Activated CD4-positive, alpha-beta T cell treated with anti-CD3 and anti-CD28 coated beads, Interleukin-2, amount 10 ng/mL, durations not matched to agents 7 days and 5 days (primary cell): ENCODE measurements around the gene VWA5B1. TPM values are rescaled to one million over a fixed set of nuclear protein-coding genes. Genes with fewer than 3 reads are reported as not detected.

Experiments used
- CTCF ChIA-PET: fragments of 350-600 bp; sonication (Branson Sonifier 250); formaldehyde crosslinking; loops from one replicate; lab custom pipeline; 2021; ENCODE audit warnings: antibody characterized with exemption; lab: Charles Lee
- POLR2A ChIA-PET: fragments of 350-600 bp; sonication (Branson Sonifier 250); formaldehyde crosslinking; loops from one replicate; lab custom pipeline; 2021; ENCODE audit warnings: antibody characterized with exemption; lab: Charles Lee
- DNase-seq: peaks from one replicate; pipeline ENCODE4 v3.0.0-alpha.2; 2020
- H3K27ac Mint-ChIP-seq: one replicate; pipeline ENCODE4 v1.8.0; 2021; ENCODE audit warnings: mild to moderate bottlenecking, moderate library complexity, mixed read lengths
- H3K27me3 Mint-ChIP-seq: one replicate; pipeline ENCODE4 v1.8.0; 2021; ENCODE audit warnings: mixed read lengths
- H3K36me3 Mint-ChIP-seq: one replicate; pipeline ENCODE4 v1.8.0; 2021; ENCODE audit warnings: low read depth, mixed read lengths
- H3K4me1 Mint-ChIP-seq: one replicate; pipeline ENCODE4 v1.8.0; 2021; ENCODE audit warnings: mixed read lengths
- H3K4me3 Mint-ChIP-seq: one replicate; pipeline ENCODE4 v1.8.0; 2021; ENCODE audit warnings: mild to moderate bottlenecking, moderate library complexity, mixed read lengths
- H3K9me3 Mint-ChIP-seq: one replicate; pipeline ENCODE4 v1.8.0; 2021; ENCODE audit warnings: mixed read lengths
- total RNA-seq, 2 experiments: library from RNA; stranded (reverse); gene quantifications; one replicate each; pipeline ENCODE4 v1.2.3, GENCODE V29; 2021

The VWA5B1 gene
- total RNA-seq, 2 experiments from 2014 or later, result 0.15 TPM; not detected in 1

- no peak for DNase-seq
- no peaks in the 10 kb centered on the region for H3K9me3 Mint-ChIP-seq
Measured at GRCh38 chr1:20371411-20371810, 80.7 kb downstream of the VWA5B1 start.

GRCh38 chr1:20371883-20372282 lies 81.2 kb downstream of the VWA5B1 start:
- CTCF ChIA-PET, result interaction anchor here (0.5 to 1.6 kb wide), 2 partner anchors 10 to 1427 kb away, joined by 4 to 5 read pairs; no protein-coding TSS in a partner anchor
- H3K4me3 Mint-ChIP-seq, result no peak overlapping the region
- no peak for DNase-seq

More at GRCh38 chr1:20371411-20371810, 80.7 kb downstream of the VWA5B1 start:
- peaks cover 2% of the 10 kb centered on the region for H3K36me3 Mint-ChIP-seq
- POLR2A ChIA-PET, result no interaction called here
- CTCF ChIA-PET, result interaction anchor here (0.5 kb wide), 1 partner anchor 1428 kb away, joined by 5 read pairs; no protein-coding TSS in a partner anchor
- no peak overlapping the region for H3K27ac Mint-ChIP-seq
- H3K4me1 Mint-ChIP-seq, result peaks cover 3% of the 10 kb centered on the region
- peaks cover 37% of the 10 kb centered on the region for H3K27me3 Mint-ChIP-seq
- no peak overlapping the region for H3K4me3 Mint-ChIP-seq

GRCh38 chr1:20372676-20373075 lies 82.0 kb downstream of the VWA5B1 start:
- no peaks in the 10 kb centered on the region for H3K9me3 Mint-ChIP-seq
- no peak overlapping the region for H3K4me3 Mint-ChIP-seq
- CTCF ChIA-PET, result interaction anchor here (1.6 kb wide), 1 partner anchor 11 kb away, joined by 4 read pairs; no protein-coding TSS in a partner anchor
- H3K36me3 Mint-ChIP-seq, result peaks cover under 1% of the 10 kb centered on the region
- H3K4me1 Mint-ChIP-seq, result no peaks in the 10 kb centered on the region
- POLR2A ChIA-PET, result no interaction called here
- DNase-seq, result no peak
- no peak overlapping the region for H3K27ac Mint-ChIP-seq
- H3K27me3 Mint-ChIP-seq, result peaks cover 30% of the 10 kb centered on the region

More at GRCh38 chr1:20371883-20372282, 81.2 kb downstream of the VWA5B1 start:
- H3K4me1 Mint-ChIP-seq, result peaks cover 3% of the 10 kb centered on the region
- H3K36me3 Mint-ChIP-seq, result peaks cover 2% of the 10 kb centered on the region
- no peaks in the 10 kb centered on the region for H3K9me3 Mint-ChIP-seq
- H3K27me3 Mint-ChIP-seq, result peaks cover 35% of the 10 kb centered on the region
- POLR2A ChIA-PET, result no interaction called here
- no peak overlapping the region for H3K27ac Mint-ChIP-seq

- POLR2A ChIA-PET, result no interaction called here
- no peaks in the 10 kb centered on the region for H3K4me1 Mint-ChIP-seq
- no peak overlapping the region for H3K4me3 Mint-ChIP-seq
- CTCF ChIA-PET, result interaction anchor here (1.6 kb wide), 1 partner anchor 11 kb away, joined by 4 read pairs; no protein-coding TSS in a partner anchor
- H3K36me3 Mint-ChIP-seq, result no peaks in the 10 kb centered on the region
- H3K9me3 Mint-ChIP-seq, result no peaks in the 10 kb centered on the region
- H3K27ac Mint-ChIP-seq, result no peak overlapping the region
- DNase-seq, result no peak
- peaks cover 24% of the 10 kb centered on the region for H3K27me3 Mint-ChIP-seq
Measured at GRCh38 chr1:20373286-20373685, 82.6 kb downstream of the VWA5B1 start.

- no peaks in the 10 kb centered on the region for H3K9me3 Mint-ChIP-seq
- no peaks in the 10 kb centered on the region for H3K36me3 Mint-ChIP-seq
- no peak overlapping the region for H3K4me3 Mint-ChIP-seq
- H3K27ac Mint-ChIP-seq, result no peak overlapping the region
- peaks cover 22% of the 10 kb centered on the region for H3K27me3 Mint-ChIP-seq
- no peaks in the 10 kb centered on the region for H3K4me1 Mint-ChIP-seq
- no peak for DNase-seq
- CTCF ChIA-PET, result no interaction called here
- POLR2A ChIA-PET, result no interaction called here
Measured at GRCh38 chr1:20373764-20374163, 83.1 kb downstream of the VWA5B1 start.

- CTCF ChIA-PET, result interaction anchor here (1.3 kb wide), 1 partner anchor 11 kb away, joined by 3 read pairs; no protein-coding TSS in a partner anchor
- Mint-ChIP-seq H3K4me1 (no peaks in the 10 kb centered on the region), H3K9me3 (no peaks in the 10 kb centered on the region), H3K4me3 (no peak overlapping the region), H3K36me3 (no peaks in the 10 kb centered on the region), H3K27ac (no peak overlapping the region), H3K27me3 (peaks cover 23% of the 10 kb centered on the region)
- DNase-seq, result no peak
- POLR2A ChIA-PET, result no interaction called here
Measured at GRCh38 chr1:20375563-20375962, 84.9 kb downstream of the VWA5B1 start.

GRCh38 chr1:20376171-20376570 lies 85.5 kb downstream of the VWA5B1 start:
- Mint-ChIP-seq H3K9me3 (no peaks in the 10 kb centered on the region), H3K27me3 (peaks cover 24% of the 10 kb centered on the region), H3K4me1 (no peaks in the 10 kb centered on the region), H3K27ac (no peak overlapping the region), H3K4me3 (no peak overlapping the region), H3K36me3 (no peaks in the 10 kb centered on the region)
- ChIA-PET CTCF (interaction anchor here (1.3 kb wide), 1 partner anchor 11 kb away, joined by 3 read pairs; no protein-coding TSS in a partner anchor), POLR2A (no interaction called here)
- DNase-seq, result no peak

GRCh38 chr1:20376880-20377494 lies 86.3 kb downstream of the VWA5B1 start:
- Mint-ChIP-seq H3K9me3 (no peaks in the 10 kb centered on the region), H3K27me3 (peaks cover 18% of the 10 kb centered on the region), H3K27ac (no peak overlapping the region), H3K4me3 (no peak overlapping the region), H3K4me1 (no peaks in the 10 kb centered on the region), H3K36me3 (no peaks in the 10 kb centered on the region)
- CTCF ChIA-PET, result interaction anchor here (1.4 kb wide), 1 partner anchor 15 kb away, joined by 3 read pairs; no protein-coding TSS in a partner anchor
- POLR2A ChIA-PET, result no interaction called here
- peak; percentile 45 for DNase-seq

- Mint-ChIP-seq H3K4me3 (no peak overlapping the region), H3K36me3 (no peaks in the 10 kb centered on the region), H3K9me3 (no peaks in the 10 kb centered on the region), H3K27me3 (peaks cover 15% of the 10 kb centered on the region), H3K4me1 (no peaks in the 10 kb centered on the region), H3K27ac (no peak overlapping the region)
- DNase-seq, result no peak
- POLR2A ChIA-PET, result no interaction called here
- CTCF ChIA-PET, result interaction anchor here (1.4 kb wide), 1 partner anchor 15 kb away, joined by 3 read pairs; no protein-coding TSS in a partner anchor
Measured at GRCh38 chr1:20377516-20378270, 87.0 kb downstream of the VWA5B1 start.

- CTCF ChIA-PET, result interaction anchor here (1.2 kb wide), 1 partner anchor 15 kb away, joined by 4 read pairs; no protein-coding TSS in a partner anchor
- no peak overlapping the region for H3K27ac Mint-ChIP-seq
Measured at GRCh38 chr1:20379075-20379474, 88.4 kb downstream of the VWA5B1 start.

GRCh38 chr1:20380175-20380574 lies 89.5 kb downstream of the VWA5B1 start:
- peaks cover 23% of the 10 kb centered on the region for H3K27me3 Mint-ChIP-seq
- POLR2A ChIA-PET, result no interaction called here
- H3K4me1 Mint-ChIP-seq, result no peaks in the 10 kb centered on the region

More at GRCh38 chr1:20379075-20379474, 88.4 kb downstream of the VWA5B1 start:
- POLR2A ChIA-PET, result interaction anchor here (0.6 kb wide), 1 partner anchor 104 kb away, joined by 3 read pairs; no protein-coding TSS in a partner anchor
- H3K4me1 Mint-ChIP-seq, result no peaks in the 10 kb centered on the region
- H3K4me3 Mint-ChIP-seq, result no peak overlapping the region
- no peaks in the 10 kb centered on the region for H3K36me3 Mint-ChIP-seq
- H3K9me3 Mint-ChIP-seq, result no peaks in the 10 kb centered on the region
- H3K27me3 Mint-ChIP-seq, result peaks cover 15% of the 10 kb centered on the region
- no peak for DNase-seq

GRCh38 chr1:20380616-20381035 lies 90.0 kb downstream of the VWA5B1 start:
- Mint-ChIP-seq H3K9me3 (no peaks in the 10 kb centered on the region), H3K4me1 (no peaks in the 10 kb centered on the region), H3K27ac (no peak overlapping the region), H3K36me3 (no peaks in the 10 kb centered on the region), H3K4me3 (no peak overlapping the region), H3K27me3 (peaks cover 26% of the 10 kb centered on the region)
- ChIA-PET POLR2A (no interaction called here), CTCF (interaction anchor here (1.2 kb wide), 1 partner anchor 17 kb away, joined by 4 read pairs; no protein-coding TSS in a partner anchor)
- DNase-seq, result no peak

More at GRCh38 chr1:20380175-20380574, 89.5 kb downstream of the VWA5B1 start:
- Mint-ChIP-seq H3K9me3 (no peaks in the 10 kb centered on the region), H3K36me3 (no peaks in the 10 kb centered on the region), H3K27ac (no peak overlapping the region), H3K4me3 (no peak overlapping the region)
- CTCF ChIA-PET, result interaction anchor here (1.2 kb wide), 1 partner anchor 16 kb away, joined by 4 read pairs; no protein-coding TSS in a partner anchor
- no peak for DNase-seq
